Transverse colon (tissue), 4 donors: ENCODE measurements around the gene CCDC70. TPM values are rescaled to one million over a fixed set of nuclear protein-coding genes. Genes with fewer than 3 reads are reported as not detected.
A peak's percentile ranks its signal among the peaks of the same experiment; 100 is the strongest.

Experiments
- DNase-seq: peaks from one replicate; pipeline ENCODE4 v3.0.0-alpha.2; 2019
- H3K27ac ChIP-seq, 4 donors: fragments of 200-600 bp; sonication (generic); 2 replicates each; pipeline ENCODE4 v1.5.1; 2016 to 2018; ENCODE audit warnings: inconsistent platforms in 4 of 4
- H3K27me3 ChIP-seq: fragments of 200-600 bp; sonication (generic); 2 replicates; pipeline ENCODE4 v1.5.1; 2017; ENCODE audit warnings: inconsistent platforms
- H3K36me3 ChIP-seq, 4 donors: fragments of 200-600 bp; sonication (generic); 2 replicates each; pipeline ENCODE4 v1.5.1; 2017 to 2019; ENCODE audit warnings: inconsistent platforms in 4 of 4
- H3K4me1 ChIP-seq, 4 donors: fragments of 200-600 bp; sonication (generic); 2 replicates each; pipeline ENCODE4 v1.5.1; 2017 to 2020; ENCODE audit warnings: inconsistent platforms in 4 of 4
- H3K4me3 ChIP-seq, 4 donors: fragments of 200-600 bp; sonication (generic); 1 replicate in 1 of 4; 2 replicates in 3 of 4; pipeline versions ENCODE4 v1.5.1 to v1.6.1; 2017 to 2019; ENCODE audit warnings: inconsistent platforms in 4 of 4
- H3K9me3 ChIP-seq, 2 donors: fragments of 200-600 bp; sonication (generic); 2 replicates each; pipeline ENCODE4 v1.5.1; 2017 to 2019; ENCODE audit warnings: inconsistent platforms in 2 of 2
- EP300 ChIP-seq: sonication (generic); formaldehyde crosslinking; IDR thresholded peaks from one replicate; pipeline ENCODE4 v1.6.1; 2017; ENCODE audit warnings: antibody characterized with exemption, low read depth
- POLR2A ChIP-seq: fragments of 450-650 bp; IDR thresholded peaks from one replicate; pipeline ENCODE4 v1.6.1; 2016; ENCODE audit warnings: antibody characterized with exemption, mild to moderate bottlenecking, moderate library complexity
- POLR2AphosphoS5 ChIP-seq, 3 donors: sonication (generic); formaldehyde crosslinking; IDR thresholded peaks; one replicate each; pipeline ENCODE4 v1.6.1; 2016; ENCODE audit warnings: antibody characterized with exemption in 3 of 3
- WGBS, 2 donors: methylation state at CpG; one replicate each; pipeline ENCODE4 v1.1.5; 2018; ENCODE audit warnings: low coverage in 1 of 2; 5-methylcytosine and 5-hydroxymethylcytosine counted together
- in situ Hi-C, 4 donors: fragments of 200-750 bp; cut with MboI; loops; one replicate each; pipeline versions ENCODE4 v1.15.0 to v1.15.1; 2017; ENCODE audit warnings: low sequenced_read_pairs in 3 of 4, low pct_ligation_motif_present in 1 of 4, low pct_unique_long_range_greater_than_20kb in 1 of 4
- intact Hi-C: fragments of 100-400 bp; cut with DNase I; formaldehyde crosslinking; loops from one replicate; pipeline ENCODE4 v1.15.1; 2023; ENCODE audit warnings: low total_unique reads
- total RNA-seq, 4 donors: library from RNA; depleted of rRNA; stranded (reverse); fragments of >200 nt; gene quantifications; one replicate each; pipeline ENCODE4 v1.1.0, GENCODE V29; 2016
- TF ChIP-seq, protein P1 (sequence below), 5 experiments: fragments of 200-600 bp in 3 of 5; fragments of 450-650 bp in 2 of 5; sonication (generic) in 3 of 5; IDR thresholded peaks; 1 replicate in 2 of 5; 2 replicates in 3 of 5; pipeline ENCODE4 v1.5.1; 2016 to 2017; ENCODE audit warnings: antibody characterized with exemption in 5 of 5, inconsistent platforms in 3 of 5, mild to moderate bottlenecking in 2 of 5, moderate library complexity in 1 of 5

Gene CCDC70
- total RNA-seq, 4 donors from 2014 or later = not detected

DNA sequence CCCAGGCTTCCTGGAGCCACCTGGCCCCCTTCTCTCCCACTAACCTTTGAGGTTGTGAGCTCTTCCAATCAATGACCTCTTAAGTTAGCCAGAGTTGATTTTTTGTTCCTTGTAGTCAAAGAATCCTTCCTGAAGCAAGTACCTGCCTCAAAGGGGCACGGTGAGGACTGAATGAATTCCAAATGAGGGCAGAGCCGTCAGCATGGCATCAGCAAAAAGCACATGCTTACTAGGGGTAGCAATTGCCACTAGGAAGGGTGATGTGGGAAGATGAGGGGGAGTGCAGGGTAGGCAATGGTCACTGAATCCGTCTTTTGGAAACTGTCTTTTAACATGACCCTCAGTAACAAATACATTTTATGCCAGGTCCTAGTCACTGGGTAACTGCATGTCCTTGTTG lies 42.2 kb upstream of the CCDC70 start:
- intact Hi-C loops = no loop called here
- H3K27ac ChIP-seq = no peak overlapping the region
- no peak for DNase-seq

DNA sequence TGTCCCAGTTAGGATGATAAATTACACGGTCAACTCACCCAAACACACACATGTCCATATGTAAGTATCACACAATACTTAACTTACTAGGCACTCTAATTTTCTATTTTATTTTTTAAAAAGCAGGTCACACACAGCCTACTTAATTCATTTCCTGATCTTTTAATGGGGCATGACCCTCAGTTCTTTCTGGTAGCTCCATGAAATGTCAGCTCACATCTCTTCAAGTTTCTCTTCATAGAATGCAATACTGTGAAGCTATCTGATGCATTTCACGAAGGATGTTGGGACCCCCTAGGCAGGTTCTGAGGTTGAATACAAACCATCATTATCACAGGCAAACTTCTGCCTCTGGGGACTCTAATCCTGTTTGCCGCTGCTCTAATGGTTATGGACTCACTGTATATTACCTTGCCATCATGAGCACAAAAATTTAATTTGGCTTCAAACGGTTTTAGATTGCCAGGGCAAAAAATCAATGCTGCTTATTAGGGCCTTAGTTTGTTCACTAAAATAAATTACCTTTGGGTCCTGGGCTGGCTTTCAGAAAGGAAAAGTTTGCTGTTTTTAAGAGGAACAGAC lies 41.7 kb upstream of the CCDC70 start:
- Histone ChIP-seq H3K27ac (no peak overlapping the region), H3K9me3 (no peaks in the 10 kb centered on the region), H3K4me3 (no peak overlapping the region), H3K27me3 (no peaks in the 10 kb centered on the region), H3K4me1 (peaks cover 5 to 12% (median 6%) of the 10 kb centered on the region in 4 donors), H3K36me3 (no peaks in the 10 kb centered on the region)
- intact Hi-C loops = no loop called here
- 83 to 86% methylated on average over 3 to 4 of the region's 4 CpGs for WGBS, 2 donors
- in situ Hi-C loops = loop anchor here in 1 of 4 donors (25.0 kb wide), 2 partner anchors 317 to 617 kb away; partner anchors contain the start of gene NEK5
- no peak for DNase-seq
- TF ChIP-seq POLR2AphosphoS5 (IDR thresholded peaks at IDR 0.05) = no peak
- TF ChIP-seq, protein P1, sequence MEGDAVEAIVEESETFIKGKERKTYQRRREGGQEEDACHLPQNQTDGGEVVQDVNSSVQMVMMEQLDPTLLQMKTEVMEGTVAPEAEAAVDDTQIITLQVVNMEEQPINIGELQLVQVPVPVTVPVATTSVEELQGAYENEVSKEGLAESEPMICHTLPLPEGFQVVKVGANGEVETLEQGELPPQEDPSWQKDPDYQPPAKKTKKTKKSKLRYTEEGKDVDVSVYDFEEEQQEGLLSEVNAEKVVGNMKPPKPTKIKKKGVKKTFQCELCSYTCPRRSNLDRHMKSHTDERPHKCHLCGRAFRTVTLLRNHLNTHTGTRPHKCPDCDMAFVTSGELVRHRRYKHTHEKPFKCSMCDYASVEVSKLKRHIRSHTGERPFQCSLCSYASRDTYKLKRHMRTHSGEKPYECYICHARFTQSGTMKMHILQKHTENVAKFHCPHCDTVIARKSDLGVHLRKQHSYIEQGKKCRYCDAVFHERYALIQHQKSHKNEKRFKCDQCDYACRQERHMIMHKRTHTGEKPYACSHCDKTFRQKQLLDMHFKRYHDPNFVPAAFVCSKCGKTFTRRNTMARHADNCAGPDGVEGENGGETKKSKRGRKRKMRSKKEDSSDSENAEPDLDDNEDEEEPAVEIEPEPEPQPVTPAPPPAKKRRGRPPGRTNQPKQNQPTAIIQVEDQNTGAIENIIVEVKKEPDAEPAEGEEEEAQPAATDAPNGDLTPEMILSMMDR (IDR thresholded peaks at IDR 0.05) = no peak

More for the DNA sequence above, 42.2 kb upstream of the CCDC70 start:
- H3K27me3 ChIP-seq = no peaks in the 10 kb centered on the region
- TF ChIP-seq, protein P1 (IDR thresholded peaks at IDR 0.05) = no peak
- TF ChIP-seq POLR2A (no peak), EP300 (no peak), POLR2AphosphoS5 (IDR thresholded peaks at IDR 0.05) (no peak)
- no peaks in the 10 kb centered on the region for H3K36me3 ChIP-seq
- H3K4me3 ChIP-seq = no peak overlapping the region
- peaks cover 5 to 13% (median 10%) of the 10 kb centered on the region in 4 donors for H3K4me1 ChIP-seq
- no peaks in the 10 kb centered on the region for H3K9me3 ChIP-seq
- in situ Hi-C loops = loop anchor here in 1 of 4 donors (25.0 kb wide), 2 partner anchors 318 to 618 kb away; partner anchors contain the start of gene NEK5
- WGBS, 2 donors = 85% methylated on average over 3 of the region's 3 CpGs; no CpG with 5 or more reads in 1 of the 2 donors

DNA sequence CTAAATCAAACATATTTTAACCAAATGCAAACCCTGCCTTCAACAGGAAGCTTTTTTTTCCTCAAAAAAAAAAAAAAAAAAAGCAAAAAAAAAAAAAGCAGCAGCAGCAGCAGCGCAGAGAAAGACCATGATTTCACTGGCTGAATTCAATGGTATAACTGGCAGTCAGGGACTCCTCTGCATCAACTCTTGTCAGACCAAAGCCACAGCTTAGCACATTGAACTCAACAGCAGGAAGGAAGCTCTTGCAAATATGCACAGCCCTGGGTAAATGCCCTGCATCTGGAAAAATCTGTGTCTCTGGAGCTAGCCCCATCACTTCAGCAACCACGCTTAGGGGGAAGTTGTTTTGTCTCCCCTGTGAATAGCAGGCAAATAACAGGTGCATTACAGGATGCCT lies 40.2 kb upstream of the CCDC70 start:
- peaks cover 0 to 18% (median 3%) of the 10 kb centered on the region in 4 donors for H3K4me1 ChIP-seq
- H3K9me3 ChIP-seq = no peaks in the 10 kb centered on the region
- TF ChIP-seq, protein P1 (IDR thresholded peaks at IDR 0.05) = no peak
- TF ChIP-seq POLR2A (no peak), EP300 (no peak), POLR2AphosphoS5 (IDR thresholded peaks at IDR 0.05) (no peak)
- no peaks in the 10 kb centered on the region for H3K27me3 ChIP-seq
- no peak for DNase-seq
- 13 to 70% methylated on average over 1 to 2 of the region's 2 CpGs for WGBS, 2 donors
- in situ Hi-C loops (loop anchor here in 1 of 4 donors (25.0 kb wide), 2 partner anchors 316 to 616 kb away; partner anchors contain the start of gene NEK5), intact Hi-C loops (no loop called here)
- H3K36me3 ChIP-seq = no peaks in the 10 kb centered on the region
- peak overlapping the region in 1 of 4 donors; percentile 30 for H3K27ac ChIP-seq
- no peak overlapping the region for H3K4me3 ChIP-seq

DNA sequence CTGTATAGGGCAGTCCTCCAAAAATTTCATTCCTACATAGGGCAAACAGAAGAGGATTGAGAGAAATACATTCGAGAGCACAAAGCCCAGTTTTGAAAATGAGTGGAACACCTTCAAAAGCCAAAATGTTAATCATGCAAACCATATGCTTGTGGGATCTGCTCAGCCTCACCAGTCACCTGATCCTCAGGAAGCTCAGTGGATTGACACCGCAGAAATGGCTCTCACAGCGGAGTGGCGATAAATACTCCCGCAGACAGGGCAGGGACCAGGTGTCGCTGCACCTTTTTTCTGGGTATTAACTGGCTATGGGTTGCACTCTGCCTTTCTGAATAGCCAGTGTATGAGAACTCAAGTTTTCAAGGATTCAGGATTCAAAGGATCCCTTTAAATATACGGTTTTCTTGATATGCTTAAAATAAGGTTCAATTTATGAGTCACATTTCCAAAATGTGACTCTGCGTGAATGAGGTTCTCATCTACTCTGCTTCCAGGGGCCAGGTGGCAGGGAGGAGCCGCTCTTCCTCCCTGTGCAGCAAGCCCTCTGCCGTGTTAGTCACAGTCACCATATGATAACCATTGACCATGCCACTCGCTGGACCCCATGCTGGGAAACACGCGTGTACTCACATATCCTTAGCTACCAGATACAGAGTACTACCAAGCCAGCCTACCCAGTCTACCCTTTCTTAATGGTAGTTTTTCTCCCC lies 39.5 kb upstream of the CCDC70 start:
- WGBS, 2 donors = 80 to 84% methylated on average over 7 to 13 of the region's 13 CpGs
- Histone ChIP-seq H3K4me1 (peaks cover 0 to 25% (median 4%) of the 10 kb centered on the region in 4 donors), H3K27ac (peak overlapping the region in 1 of 4 donors; percentile 30)

More for the DNA sequence above, 39.5 kb upstream of the CCDC70 start:
- H3K9me3 ChIP-seq = no peaks in the 10 kb centered on the region
- intact Hi-C loops (no loop called here), in situ Hi-C loops (loop anchor here in 1 of 4 donors (25.0 kb wide), 2 partner anchors 315 to 615 kb away; partner anchors contain the start of gene NEK5)
- no peak for DNase-seq
- TF ChIP-seq EP300 (no peak), POLR2A (no peak), POLR2AphosphoS5 (IDR thresholded peaks at IDR 0.05) (no peak)
- no peaks in the 10 kb centered on the region for H3K27me3 ChIP-seq
- H3K4me3 ChIP-seq = no peak overlapping the region
- H3K36me3 ChIP-seq = no peaks in the 10 kb centered on the region
